ENCODE data around the gene UBXN10. TPM values are rescaled to one million over a fixed set of nuclear protein-coding genes. Genes with fewer than 3 reads are reported as not detected.
A peak's percentile ranks its signal among the peaks of the same experiment; 100 is the strongest.

The UBXN10 gene
- polyA plus RNA-seq, 3 donors, result 0.16 to 0.82 (median 0.30) TPM

GRCh38 chr1:20165522-20165951 lies 20.4 kb upstream of the UBXN10 start:
- intact Hi-C loops (cut with micrococcal nuclease), result no loop called here

DNA sequence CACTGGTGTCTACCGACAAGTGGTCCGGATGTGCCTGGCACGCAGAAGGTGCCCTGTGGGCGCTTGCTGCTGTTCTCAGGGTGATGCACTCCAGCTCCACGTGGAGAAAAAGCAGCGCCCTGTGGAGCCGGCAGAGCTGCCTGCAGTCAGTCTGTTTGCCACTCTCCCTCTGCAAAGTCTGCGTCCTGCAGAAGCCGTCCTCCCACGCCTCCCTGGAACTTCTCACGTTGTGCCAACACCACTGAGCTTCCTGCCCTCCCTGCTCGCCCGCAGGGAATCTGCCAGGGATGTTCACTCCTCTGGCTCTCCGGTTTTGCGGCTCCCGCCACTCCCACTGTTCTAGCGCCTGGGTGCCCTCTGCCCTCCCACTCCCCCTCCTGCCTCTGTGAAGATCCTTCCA lies 19.8 kb upstream of the UBXN10 start:
- Histone ChIP-seq H4K20me1 (ENCODE audit: insufficient read depth, low read length) (no peaks in the 10 kb centered on the region), H3K4me1 (ENCODE audit: control insufficient read depth in 1 of 2, insufficient read depth in 2 of 2, low read length in 2 of 2) (peaks cover 13 to 16% of the 10 kb centered on the region in 2 donors), H3K36me3 (replicated peaks in 1 of 2; ENCODE audit: control insufficient read depth in 1 of 2, insufficient read depth in 2 of 2, low read length in 2 of 2) (no peaks in the 10 kb centered on the region), H3K79me2 (ENCODE audit: insufficient read depth, low read length) (no peaks in the 10 kb centered on the region), H3K27me3 (ENCODE audit: control insufficient read depth in 2 of 2, insufficient read depth in 2 of 2, low read length in 2 of 2) (no peaks in the 10 kb centered on the region), H3K4me2 (replicated peaks; ENCODE audit: extremely low read depth, low read length, poor library complexity, severe bottlenecking) (no peak overlapping the region), H2AFZ (ENCODE audit: insufficient read depth, low read depth, low read length, poor library complexity, severe bottlenecking) (no peak overlapping the region), H3K9ac (ENCODE audit: insufficient read depth, low read length, poor library complexity, severe bottlenecking) (no peak overlapping the region), H3K27ac (ENCODE audit: low read depth in 1 of 2, low read length in 2 of 2) (no peak overlapping the region), H3K9me3 (replicated peaks in 1 of 2; ENCODE audit: control insufficient read depth in 1 of 2, insufficient read depth in 1 of 2, low read length in 2 of 2) (peaks cover 31 to 50% of the 10 kb centered on the region in 2 donors), H3K4me3 (replicated peaks in 1 of 3; ENCODE audit: low read depth in 2 of 3, low read length in 3 of 3) (no peak overlapping the region)
- Mint-ChIP-seq H3K9me3 (peaks cover 25 to 48% (median 34%) of the 10 kb centered on the region in 7 donors), H3K4me1 (peaks cover 5% of the 10 kb centered on the region), H3K36me3 (peaks cover 0 to 3% of the 10 kb centered on the region in 2 donors), H3K27me3 (ENCODE audit: low read depth in 3 of 3) (peaks cover 9 to 18% (median 14%) of the 10 kb centered on the region in 3 donors), H3K4me3 (no peak overlapping the region), H3K27ac (peak overlapping the region in 1 of 7 donors; percentile 0)
- no peak for DNase-seq
- TF ChIP-seq, protein P1, sequence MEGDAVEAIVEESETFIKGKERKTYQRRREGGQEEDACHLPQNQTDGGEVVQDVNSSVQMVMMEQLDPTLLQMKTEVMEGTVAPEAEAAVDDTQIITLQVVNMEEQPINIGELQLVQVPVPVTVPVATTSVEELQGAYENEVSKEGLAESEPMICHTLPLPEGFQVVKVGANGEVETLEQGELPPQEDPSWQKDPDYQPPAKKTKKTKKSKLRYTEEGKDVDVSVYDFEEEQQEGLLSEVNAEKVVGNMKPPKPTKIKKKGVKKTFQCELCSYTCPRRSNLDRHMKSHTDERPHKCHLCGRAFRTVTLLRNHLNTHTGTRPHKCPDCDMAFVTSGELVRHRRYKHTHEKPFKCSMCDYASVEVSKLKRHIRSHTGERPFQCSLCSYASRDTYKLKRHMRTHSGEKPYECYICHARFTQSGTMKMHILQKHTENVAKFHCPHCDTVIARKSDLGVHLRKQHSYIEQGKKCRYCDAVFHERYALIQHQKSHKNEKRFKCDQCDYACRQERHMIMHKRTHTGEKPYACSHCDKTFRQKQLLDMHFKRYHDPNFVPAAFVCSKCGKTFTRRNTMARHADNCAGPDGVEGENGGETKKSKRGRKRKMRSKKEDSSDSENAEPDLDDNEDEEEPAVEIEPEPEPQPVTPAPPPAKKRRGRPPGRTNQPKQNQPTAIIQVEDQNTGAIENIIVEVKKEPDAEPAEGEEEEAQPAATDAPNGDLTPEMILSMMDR (IDR thresholded peaks at IDR 0.05), result no peak
- 81% methylated on average over 17 of the region's 17 CpGs for WGBS (ENCODE audit: insufficient coverage)
- intact Hi-C loops (cut with micrococcal nuclease), result no loop called here

More at GRCh38 chr1:20165522-20165951, 20.4 kb upstream of the UBXN10 start:
- no peak overlapping the region for H3K27ac Mint-ChIP-seq
- Histone ChIP-seq H4K20me1 (ENCODE audit: insufficient read depth, low read length) (no peaks in the 10 kb centered on the region), H3K4me3 (replicated peaks in 1 of 3; ENCODE audit: low read depth in 2 of 3, low read length in 3 of 3) (no peak overlapping the region), H3K36me3 (replicated peaks in 1 of 2; ENCODE audit: control insufficient read depth in 1 of 2, insufficient read depth in 2 of 2, low read length in 2 of 2) (no peaks in the 10 kb centered on the region), H3K4me1 (ENCODE audit: control insufficient read depth in 1 of 2, insufficient read depth in 2 of 2, low read length in 2 of 2) (peaks cover 8 to 11% of the 10 kb centered on the region in 2 donors), H2AFZ (ENCODE audit: insufficient read depth, low read depth, low read length, poor library complexity, severe bottlenecking) (no peak overlapping the region), H3K4me2 (replicated peaks; ENCODE audit: extremely low read depth, low read length, poor library complexity, severe bottlenecking) (no peak overlapping the region), H3K9ac (ENCODE audit: insufficient read depth, low read length, poor library complexity, severe bottlenecking) (no peak overlapping the region), H3K27me3 (ENCODE audit: control insufficient read depth in 2 of 2, insufficient read depth in 2 of 2, low read length in 2 of 2) (no peaks in the 10 kb centered on the region), H3K9me3 (replicated peaks in 1 of 2; ENCODE audit: control insufficient read depth in 1 of 2, insufficient read depth in 1 of 2, low read length in 2 of 2) (peaks cover 35 to 55% of the 10 kb centered on the region in 2 donors), H3K27ac (ENCODE audit: low read depth in 1 of 2, low read length in 2 of 2) (no peak overlapping the region), H3K79me2 (ENCODE audit: insufficient read depth, low read length) (no peaks in the 10 kb centered on the region)
- H3K36me3 Mint-ChIP-seq, result peaks cover 0 to 3% of the 10 kb centered on the region in 2 donors
- no peak for DNase-seq
- H3K4me1 Mint-ChIP-seq, result peaks cover 5% of the 10 kb centered on the region
- TF ChIP-seq, protein P1 (IDR thresholded peaks at IDR 0.05), result no peak
- H3K4me3 Mint-ChIP-seq, result no peak overlapping the region
- peaks cover 30 to 53% (median 39%) of the 10 kb centered on the region in 7 donors for H3K9me3 Mint-ChIP-seq
- peaks cover 9 to 18% (median 14%) of the 10 kb centered on the region in 3 donors for H3K27me3 Mint-ChIP-seq (ENCODE audit: low read depth in 3 of 3)
- 80% methylated on average over 1 of the region's 16 CpGs for WGBS (ENCODE audit: insufficient coverage)

Measured in CD14-positive monocyte (primary cell).